ENCODE data around the gene NSG1. TPM values are rescaled to one million over a fixed set of nuclear protein-coding genes. Genes with fewer than 3 reads are reported as not detected.

NSG1 gene
- total and polyA plus RNA-seq, 2 of the 4 experiments (the other 2 are of a cell fraction) = 0.72 to 1.6 TPM

- H2BK20ac ChIP-seq (ENCODE audit: low read depth, low read length) = no peak overlapping the region
- no peak overlapping the region for H3K9ac ChIP-seq (ENCODE audit: low read depth, low read length)
- no TSS peak for BruUV-seq (replicated peaks)
- H3K4me1 ChIP-seq (ENCODE audit: control insufficient read depth, insufficient read depth, low read length) = no peaks in the 10 kb centered on the region
- no peaks in the 10 kb centered on the region for H3K9me1 ChIP-seq (ENCODE audit: insufficient read depth, low read length)
- no peak overlapping the region for H3K4ac ChIP-seq (ENCODE audit: low read depth, low read length)
- DNase-seq (no peak), ATAC-seq (ENCODE audit: low read depth) (no peak)
- TF ChIP-seq MAZ (IDR thresholded peaks at IDR 0.05; ENCODE audit: borderline replicate concordance, low read depth, low read length) (no peak), RAD21 (IDR thresholded peaks at IDR 0.05; ENCODE audit: low read length) (no peak), CHD1 (IDR thresholded peaks at IDR 0.05; ENCODE audit: low read depth, low read length) (no peak), MXI1 (IDR thresholded peaks at IDR 0.05; ENCODE audit: borderline replicate concordance, low read depth, low read length) (no peak), CEBPB (IDR thresholded peaks at IDR 0.05; ENCODE audit: low read depth, low read length) (no peak), NFE2L2 (IDR thresholded peaks at IDR 0.05; ENCODE audit: low read depth, low read length) (no peak), ELK1 (IDR thresholded peaks at IDR 0.05; ENCODE audit: borderline replicate concordance, low read depth, low read length) (no peak), BHLHE40 (IDR thresholded peaks at IDR 0.05; ENCODE audit: low read depth, low read length) (no peak), MAFK (IDR thresholded peaks at IDR 0.05; ENCODE audit: low read depth, low read length) (no peak), SMC3 (IDR thresholded peaks at IDR 0.05; ENCODE audit: low read depth, low read length) (no peak), RCOR1 (IDR thresholded peaks at IDR 0.05; ENCODE audit: insufficient replicate concordance, low read length) (no peak), POLR2A (IDR thresholded peaks at IDR 0.05; ENCODE audit: low read depth, low read length) (no peak), FOS (IDR thresholded peaks at IDR 0.05; ENCODE audit: low read depth, low read length) (no peak), USF2 (IDR thresholded peaks at IDR 0.05; ENCODE audit: low read depth, low read length) (no peak), RFX5 (IDR thresholded peaks at IDR 0.05; ENCODE audit: low read depth, low read length) (no peak)
- TF ChIP-seq, protein P1, sequence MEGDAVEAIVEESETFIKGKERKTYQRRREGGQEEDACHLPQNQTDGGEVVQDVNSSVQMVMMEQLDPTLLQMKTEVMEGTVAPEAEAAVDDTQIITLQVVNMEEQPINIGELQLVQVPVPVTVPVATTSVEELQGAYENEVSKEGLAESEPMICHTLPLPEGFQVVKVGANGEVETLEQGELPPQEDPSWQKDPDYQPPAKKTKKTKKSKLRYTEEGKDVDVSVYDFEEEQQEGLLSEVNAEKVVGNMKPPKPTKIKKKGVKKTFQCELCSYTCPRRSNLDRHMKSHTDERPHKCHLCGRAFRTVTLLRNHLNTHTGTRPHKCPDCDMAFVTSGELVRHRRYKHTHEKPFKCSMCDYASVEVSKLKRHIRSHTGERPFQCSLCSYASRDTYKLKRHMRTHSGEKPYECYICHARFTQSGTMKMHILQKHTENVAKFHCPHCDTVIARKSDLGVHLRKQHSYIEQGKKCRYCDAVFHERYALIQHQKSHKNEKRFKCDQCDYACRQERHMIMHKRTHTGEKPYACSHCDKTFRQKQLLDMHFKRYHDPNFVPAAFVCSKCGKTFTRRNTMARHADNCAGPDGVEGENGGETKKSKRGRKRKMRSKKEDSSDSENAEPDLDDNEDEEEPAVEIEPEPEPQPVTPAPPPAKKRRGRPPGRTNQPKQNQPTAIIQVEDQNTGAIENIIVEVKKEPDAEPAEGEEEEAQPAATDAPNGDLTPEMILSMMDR (conservative IDR thresholded peaks at IDR 0.05; ENCODE audit: low read depth, low read length) = no peak
- ChIA-PET POLR2A (ENCODE audit: unreplicated experiment) (no interaction called here), CTCF (interaction anchor here (0.7 kb wide), 1 partner anchor 94 kb away, joined by 3 read pairs; no protein-coding TSS in a partner anchor)
- no peak overlapping the region for H2BK120ac ChIP-seq (ENCODE audit: low read depth, low read length)
- no peak overlapping the region for H4K5ac ChIP-seq (ENCODE audit: low read depth, low read length)
- no peak overlapping the region for H2AK9ac ChIP-seq (replicated peaks; ENCODE audit: low read depth, low read length, poor library complexity)
- H3K14ac ChIP-seq (replicated peaks; ENCODE audit: low read depth, low read length) = no peak overlapping the region
- H2BK5ac ChIP-seq (ENCODE audit: low read depth, low read length, poor library complexity, severe bottlenecking) = no peak overlapping the region
- no peak overlapping the region for H2BK15ac ChIP-seq (ENCODE audit: low read depth, low read length)
- no peaks in the 10 kb centered on the region for H3K36me3 ChIP-seq (ENCODE audit: control insufficient read depth, insufficient read depth, low read length)
- H3K27me3 ChIP-seq (ENCODE audit: control insufficient read depth, insufficient read depth, low read length) = peaks cover 66% of the 10 kb centered on the region
- WGBS, 2 experiments (ENCODE audit: extremely low coverage in 2 of 2, insufficient read length in 1 of 2) = 0% methylated on average over 1 of the region's 6 CpGs; no CpG with 5 or more reads in 1 of the 2 experiments
- no peak overlapping the region for H3K56ac ChIP-seq (ENCODE audit: extremely low read depth, insufficient read depth, low read length)
- no peak overlapping the region for H3K4me3 ChIP-seq (ENCODE audit: insufficient read depth, low read depth, low read length)
- H3K79me1 ChIP-seq (ENCODE audit: low read depth in 1 of 2, low read length in 2 of 2) = no peaks in the 10 kb centered on the region
- H2AK5ac ChIP-seq (ENCODE audit: low read depth, low read length) = no peak overlapping the region
- no peaks in the 10 kb centered on the region for H4K20me1 ChIP-seq (ENCODE audit: insufficient read depth, low read length)
- dilution Hi-C loops (cut with HindIII; ENCODE audit: low sequenced_read_pairs, unreplicated experiment) = no loop called here
- H3K23ac ChIP-seq (ENCODE audit: low read depth, low read length) = no peak overlapping the region
- no peak overlapping the region for H4K8ac ChIP-seq (ENCODE audit: low read depth in 2 of 2, low read length in 2 of 2)
- in situ Hi-C loops (cut with MboI; ENCODE audit: low sequenced_read_pairs) = no loop called here
- no peak overlapping the region for H4K91ac ChIP-seq (ENCODE audit: insufficient read depth, low read depth, low read length)
- no peak overlapping the region for H3K18ac ChIP-seq (ENCODE audit: low read depth, low read length)
- H3K9me3 ChIP-seq (ENCODE audit: control insufficient read depth, insufficient read depth, low read length) = peaks cover 5% of the 10 kb centered on the region; the same call in 1 of the 2 replicates
- no peak overlapping the region for H3K27ac ChIP-seq (ENCODE audit: insufficient read depth, low read length)
- H2AFZ ChIP-seq (replicated peaks; ENCODE audit: low read length, poor library complexity) = peak overlapping the region; percentile 23
- no peak overlapping the region for H3K4me2 ChIP-seq (ENCODE audit: low read depth, low read length)
- intact Hi-C loops (cut with micrococcal nuclease) = no loop called here
Measured at GRCh38 chr4:4379540-4380087, 7.3 kb upstream of the NSG1 start.
